Activated CD4-positive, alpha-beta T cell treated with anti-CD3 and anti-CD28 coated beads for 4 hours (primary cell): Measurements from ENCODE around the gene CBFA2T3.

ENCODE experiments used
- DNase-seq, 2 donors: peaks; one replicate each; pipeline ENCODE4 v3.0.0-alpha.2; 2020

Gene CBFA2T3

DNA sequence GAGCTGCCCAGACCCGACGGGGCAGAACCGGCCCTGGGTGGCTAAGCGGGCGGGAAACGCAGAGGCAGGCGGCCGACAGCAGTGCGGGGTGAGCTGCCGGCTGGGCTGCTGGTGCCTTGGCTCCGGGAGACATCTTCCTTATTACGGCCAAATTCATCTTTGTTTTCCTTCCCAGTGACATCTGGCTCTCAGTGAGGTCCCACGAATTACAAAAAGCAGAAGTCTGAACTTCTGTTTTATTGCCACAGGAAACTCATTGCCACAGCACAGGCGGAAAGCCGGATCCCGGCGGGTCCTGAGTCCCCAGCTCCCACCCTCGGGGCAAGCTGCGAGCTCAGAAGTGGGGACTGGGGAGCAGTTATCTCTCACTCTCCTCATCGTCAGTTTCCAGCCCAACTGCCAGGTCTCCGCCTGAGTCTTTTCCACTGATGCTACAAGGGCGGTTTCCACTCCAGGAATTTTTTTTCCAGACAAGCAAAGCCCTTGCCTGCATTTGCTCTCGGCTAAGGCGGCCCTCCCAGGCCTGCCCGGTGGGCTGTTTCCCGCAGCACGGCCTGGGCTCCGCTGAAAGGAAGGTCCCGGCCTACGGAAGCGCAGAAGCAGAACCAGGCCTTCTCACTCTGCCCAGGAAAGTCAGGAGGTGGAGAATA lies 40.3 kb downstream of the CBFA2T3 start:
- no peak for DNase-seq

DNA sequence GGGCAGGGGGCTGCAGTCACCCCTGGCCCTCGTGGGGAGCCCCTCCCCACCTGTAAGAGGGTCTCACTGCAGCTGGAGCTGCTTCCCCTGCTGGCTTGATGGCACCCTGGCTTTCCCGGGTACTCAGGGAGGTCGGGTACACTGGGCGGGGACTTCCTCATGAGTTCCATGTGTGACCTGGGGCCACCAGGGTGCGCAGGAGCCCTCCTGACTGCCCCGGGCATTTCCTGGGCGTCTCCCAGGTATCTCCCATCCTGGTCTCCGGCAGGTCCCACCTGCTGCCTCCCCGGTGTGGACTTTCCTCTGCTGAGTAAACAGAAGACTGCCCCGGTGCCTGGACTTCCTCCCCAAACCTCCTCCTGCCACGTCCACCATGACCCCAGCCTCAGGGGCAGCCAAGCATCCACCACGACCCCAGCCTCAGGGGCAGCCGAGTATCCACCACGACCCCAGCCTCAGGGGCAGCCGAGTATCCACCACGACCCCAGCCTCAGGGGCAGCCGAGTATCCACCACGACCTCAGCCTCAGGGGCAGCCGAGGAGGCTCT lies 40.9 kb downstream of the CBFA2T3 start:
- peak in 1 of 2 donors; percentile 14 for DNase-seq

DNA sequence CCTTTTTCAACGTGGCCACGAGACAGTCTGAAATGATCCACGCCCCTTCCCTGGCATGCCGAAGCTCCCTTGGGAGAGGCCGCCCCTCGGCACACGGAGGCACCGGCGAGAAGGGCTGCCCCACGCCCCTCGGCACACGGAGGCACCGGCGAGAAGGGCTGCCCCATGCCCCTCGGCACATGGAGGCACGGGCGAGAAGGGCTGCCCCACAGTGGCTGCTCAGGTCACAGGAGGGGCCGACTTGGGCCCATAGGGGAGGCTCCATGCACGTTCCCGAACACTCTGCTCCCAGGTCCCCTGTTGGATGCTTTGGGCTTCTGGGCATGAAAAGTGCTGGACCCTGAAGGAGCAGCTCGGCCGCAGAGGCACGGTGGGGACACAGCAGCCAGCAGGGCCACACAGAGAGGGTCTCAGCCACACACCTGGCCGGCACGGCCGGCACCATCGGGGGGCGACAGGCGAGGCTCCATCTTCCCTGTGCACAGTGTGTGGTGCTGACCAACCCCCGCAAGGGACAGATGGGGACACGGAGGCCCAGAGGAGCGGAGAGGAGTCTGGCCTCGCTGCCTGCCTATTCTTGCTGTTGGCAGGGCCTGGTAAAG lies 42.8 kb downstream of the CBFA2T3 start:
- no peak for DNase-seq

DNA sequence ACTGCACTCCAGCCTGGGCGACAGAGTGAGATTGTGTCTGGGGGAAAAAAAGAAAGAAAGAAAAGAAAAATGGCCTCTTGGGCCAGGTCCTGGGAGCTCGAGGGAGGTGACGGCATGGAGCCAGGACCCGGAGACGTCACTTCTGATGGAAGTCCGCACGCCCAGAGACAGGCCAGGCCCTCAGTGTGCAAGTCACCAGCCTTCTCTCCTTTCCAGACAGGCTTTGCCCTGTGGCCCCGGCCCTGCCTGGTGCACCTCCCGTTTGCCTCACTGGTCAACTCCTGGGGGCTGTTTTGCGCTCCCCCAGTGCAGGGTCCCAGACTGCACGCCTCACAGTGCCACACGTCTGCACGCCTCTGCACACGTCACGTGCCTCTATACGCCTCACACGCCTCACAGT lies 44.1 kb downstream of the CBFA2T3 start:
- no peak for DNase-seq

DNA sequence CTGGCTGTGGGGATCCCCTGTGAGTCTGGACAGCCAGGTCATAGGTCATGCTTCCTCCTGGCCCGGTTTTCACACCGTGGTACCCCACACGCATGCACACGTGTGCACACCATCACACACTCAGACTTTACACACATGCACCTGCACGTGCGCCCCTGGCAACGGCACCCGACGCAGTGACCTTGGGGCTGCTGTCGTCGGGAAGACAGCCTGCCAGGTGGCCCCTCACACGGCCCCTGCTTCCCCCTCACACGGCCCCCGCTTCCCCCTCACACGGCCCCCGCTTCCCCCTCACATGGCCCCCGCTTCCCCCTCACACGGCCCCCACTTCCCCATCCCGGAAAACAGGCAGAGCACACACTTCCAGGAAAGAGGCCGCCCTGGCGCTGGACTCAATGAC lies 45.1 kb downstream of the CBFA2T3 start:
- DNase-seq: no peak

DNA sequence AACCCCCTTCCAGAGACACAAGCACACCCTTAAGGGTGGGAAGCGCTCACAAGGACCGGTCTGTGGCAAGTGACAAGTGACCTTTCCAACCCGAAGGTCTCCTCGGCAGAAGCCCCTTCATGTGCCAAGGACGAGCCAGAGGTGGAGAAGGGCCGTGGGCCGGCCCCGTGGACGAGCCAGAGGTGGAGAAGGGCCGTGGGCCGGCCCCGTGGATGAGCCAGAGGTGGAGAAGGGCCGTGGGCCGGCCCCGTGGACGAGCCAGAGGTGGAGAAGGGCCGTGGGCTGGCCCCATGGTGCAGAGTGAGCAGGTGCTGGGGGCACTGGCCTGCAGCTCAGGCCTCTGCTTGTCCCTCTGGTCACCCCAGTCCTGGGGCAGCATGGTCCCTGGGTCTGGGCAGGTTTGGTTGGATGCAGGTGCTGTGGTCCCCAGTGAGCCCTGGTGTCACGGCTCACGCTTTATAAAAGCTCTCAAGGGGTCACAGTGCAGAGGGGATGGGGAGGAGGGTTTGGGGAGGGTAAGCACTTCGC lies 45.6 kb downstream of the CBFA2T3 start:
- no peak for DNase-seq

DNA sequence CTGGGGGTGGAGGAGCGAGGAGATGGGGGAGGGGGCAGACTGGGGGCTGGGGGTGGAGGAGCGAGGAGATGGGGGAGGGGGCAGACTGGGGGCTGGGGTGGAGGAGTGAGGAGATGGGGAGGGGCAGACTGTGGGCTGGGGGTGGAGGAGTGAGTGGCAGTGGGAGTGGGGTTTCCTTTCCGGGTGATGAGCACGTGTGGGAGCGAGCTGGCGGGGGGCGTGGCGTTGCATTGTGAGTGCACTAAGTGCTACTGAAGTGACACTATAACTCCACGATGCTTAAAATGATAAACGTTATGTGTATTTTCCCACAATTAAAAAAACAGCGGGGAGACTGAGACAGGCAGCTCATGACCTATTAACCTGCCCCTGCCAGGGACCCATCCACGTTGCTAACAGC lies 46.3 kb downstream of the CBFA2T3 start:
- DNase-seq: no peak

DNA sequence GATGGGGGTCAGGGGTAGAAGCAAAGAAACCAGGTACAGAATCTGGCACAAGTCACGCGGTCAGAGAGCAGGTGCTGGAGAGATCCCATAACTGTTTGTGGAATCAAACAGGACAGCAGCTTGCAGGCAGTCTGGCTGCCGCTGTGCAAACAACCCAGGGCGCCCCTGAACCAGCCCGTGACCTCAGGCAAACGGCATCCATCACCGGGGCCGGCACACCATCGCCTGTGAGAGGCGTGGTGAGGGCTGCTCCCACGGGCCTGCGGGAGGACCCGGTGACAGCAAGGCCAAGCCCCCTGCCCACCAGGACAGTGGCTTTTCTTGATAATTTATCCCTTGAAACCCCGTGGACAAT lies 47.9 kb downstream of the CBFA2T3 start:
- no peak for DNase-seq

DNA sequence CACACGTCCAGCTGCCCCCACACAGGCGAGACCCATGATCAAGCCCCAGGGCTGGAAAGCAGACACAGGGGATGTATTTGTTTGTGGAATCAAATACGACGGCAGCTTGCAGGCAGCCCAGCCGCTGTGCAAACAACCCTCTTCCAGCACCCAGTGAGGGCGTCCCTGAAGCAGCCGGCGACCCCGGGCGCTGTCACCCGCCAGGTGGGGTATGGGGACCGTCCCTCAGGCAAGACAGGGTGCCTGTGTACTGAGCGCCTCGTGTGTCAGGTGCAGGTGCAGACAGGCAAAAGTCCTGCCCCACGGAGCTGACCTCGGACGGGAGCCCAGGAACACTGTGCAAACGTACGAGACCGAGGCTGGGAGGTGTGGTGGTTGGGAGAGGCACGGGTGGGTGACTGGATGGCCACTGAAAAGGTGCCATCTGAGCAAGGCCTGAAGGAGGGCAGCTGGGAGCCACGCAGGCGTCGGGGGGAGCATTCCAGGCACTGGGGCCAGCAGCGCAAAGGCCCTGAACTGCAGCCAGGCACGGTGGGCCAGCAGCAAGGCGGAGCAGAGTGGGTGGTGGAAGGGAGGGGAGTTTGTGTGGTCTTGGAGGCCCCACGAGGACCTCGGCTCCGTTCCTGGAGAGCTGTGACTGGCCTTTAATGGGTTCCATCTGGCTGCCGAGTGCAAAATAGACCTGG lies 48.5 kb downstream of the CBFA2T3 start:
- no peak for DNase-seq

DNA sequence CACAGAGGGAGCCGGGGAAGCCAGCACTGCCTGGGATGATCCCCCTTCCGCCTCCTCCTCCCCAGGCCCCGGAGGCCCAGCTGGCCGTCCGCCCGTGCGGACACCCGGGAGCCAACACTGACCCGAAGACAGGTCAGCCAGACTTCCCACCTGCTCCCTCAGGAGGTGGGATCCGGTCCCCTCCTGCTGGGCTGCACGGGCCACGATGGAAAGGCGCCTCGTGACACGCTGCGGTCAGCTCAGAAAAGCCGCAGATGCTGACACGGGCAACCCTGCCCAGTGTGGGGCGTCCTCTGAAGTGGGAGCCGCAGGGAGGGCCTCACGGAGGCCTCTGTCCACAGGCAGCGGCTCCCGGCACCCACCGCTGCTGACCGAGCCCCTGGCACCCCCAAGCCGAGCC lies 49.3 kb downstream of the CBFA2T3 start:
- DNase-seq: no peak

DNA sequence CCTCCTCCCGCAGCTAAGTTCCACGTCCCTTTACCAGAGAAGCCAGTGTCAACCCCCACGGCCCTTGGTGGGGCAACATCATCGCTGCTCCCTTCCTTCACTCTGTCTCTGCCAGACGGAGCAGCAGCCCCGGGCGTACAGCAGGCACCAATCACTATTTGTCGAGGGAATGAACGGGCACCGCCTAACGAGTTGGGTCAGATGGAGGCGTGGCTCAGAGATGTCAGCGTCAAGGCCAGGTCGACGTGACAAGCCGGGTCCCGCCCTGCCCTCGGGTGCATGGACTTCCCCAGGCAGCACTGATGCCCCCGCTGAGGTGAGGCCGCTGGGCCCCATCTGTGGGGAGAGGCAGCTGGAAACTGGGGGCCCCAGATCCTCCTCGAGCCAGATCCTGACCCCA lies 50.0 kb downstream of the CBFA2T3 start:
- no peak for DNase-seq

DNA sequence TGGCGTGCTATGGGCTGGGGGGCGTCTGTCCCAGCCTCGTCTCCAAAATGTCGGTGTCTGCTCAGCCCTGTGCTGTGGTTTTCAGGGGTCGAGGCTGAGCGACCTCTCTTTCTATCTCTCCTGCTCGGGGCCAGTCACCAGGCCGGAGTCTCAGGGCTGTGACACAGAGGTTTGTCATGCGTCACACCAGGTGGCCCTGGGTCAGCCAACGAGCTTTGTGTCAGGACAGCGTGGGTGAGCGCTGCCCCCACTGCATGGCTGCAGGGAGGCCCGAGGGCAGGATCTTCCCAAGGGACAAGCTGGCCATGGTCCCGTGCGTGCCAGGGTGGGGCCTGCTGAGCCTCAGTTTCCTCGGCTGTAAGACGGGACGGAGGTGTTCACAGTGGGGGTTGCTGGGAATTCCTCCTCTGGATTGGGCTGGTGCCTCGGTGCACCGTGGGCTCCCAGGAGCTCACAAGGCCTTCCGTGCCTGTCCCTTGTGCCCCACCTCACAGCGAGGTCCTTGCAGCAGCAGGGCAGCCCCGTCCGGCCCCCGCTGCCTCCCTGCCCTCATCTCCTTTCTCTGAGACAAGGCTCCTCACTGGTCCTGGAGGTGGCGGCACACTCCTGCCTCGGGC lies 50.5 kb downstream of the CBFA2T3 start:
- DNase-seq: no peak

DNA sequence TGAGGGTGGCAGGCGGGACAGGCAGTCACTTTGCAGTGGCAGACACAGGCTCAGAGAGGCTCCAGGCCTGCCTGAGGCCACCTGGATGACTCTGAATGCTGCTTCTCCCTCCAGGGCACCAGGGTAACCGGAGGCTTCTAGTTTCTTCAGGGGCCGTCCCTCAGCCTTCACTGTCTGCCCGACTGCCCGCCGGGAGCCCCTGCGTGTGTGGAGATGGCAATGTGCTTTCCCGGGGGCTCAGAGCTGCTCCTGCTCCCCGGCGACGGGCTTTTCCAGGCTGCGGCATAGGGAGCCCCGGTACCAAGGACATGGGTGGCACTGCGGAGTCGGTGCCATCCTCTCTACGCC lies 51.5 kb downstream of the CBFA2T3 start:
- DNase-seq: no peak

DNA sequence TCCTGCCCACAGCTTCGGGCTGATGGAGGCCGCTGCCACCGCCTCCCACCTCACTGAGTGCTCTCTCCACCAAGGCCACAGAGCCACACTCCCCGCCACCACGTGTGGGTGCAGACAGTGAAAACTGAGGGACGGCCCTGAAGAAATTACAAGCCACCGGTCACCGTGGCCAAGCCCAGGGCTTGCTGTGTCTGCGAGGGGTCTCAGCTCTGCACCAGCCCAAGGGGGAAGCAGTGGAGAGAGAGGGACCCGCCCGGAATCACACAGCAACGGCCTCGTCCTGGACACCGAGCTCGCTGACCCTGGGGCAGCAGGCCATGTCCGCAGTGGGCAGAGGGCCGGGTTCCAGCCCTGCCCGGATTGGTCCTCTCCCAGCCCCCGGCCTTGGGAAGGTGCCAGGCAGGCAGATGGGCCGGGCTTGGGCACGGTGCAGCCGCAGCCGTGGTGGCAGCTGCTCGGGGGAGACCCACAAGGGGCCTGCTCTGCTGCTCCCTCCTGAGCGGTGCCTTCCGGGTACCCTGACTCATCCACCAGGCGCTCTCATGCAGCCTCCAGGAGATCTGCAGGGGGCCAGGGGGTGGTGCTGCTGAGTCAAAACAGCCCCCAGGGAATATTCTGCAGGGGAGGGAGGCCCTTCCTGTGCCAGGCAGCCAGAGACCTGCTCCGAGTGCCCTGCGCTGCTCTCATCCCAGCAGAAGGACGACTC lies 52.0 kb downstream of the CBFA2T3 start:
- peak in 1 of 2 donors; percentile 29 for DNase-seq

DNA sequence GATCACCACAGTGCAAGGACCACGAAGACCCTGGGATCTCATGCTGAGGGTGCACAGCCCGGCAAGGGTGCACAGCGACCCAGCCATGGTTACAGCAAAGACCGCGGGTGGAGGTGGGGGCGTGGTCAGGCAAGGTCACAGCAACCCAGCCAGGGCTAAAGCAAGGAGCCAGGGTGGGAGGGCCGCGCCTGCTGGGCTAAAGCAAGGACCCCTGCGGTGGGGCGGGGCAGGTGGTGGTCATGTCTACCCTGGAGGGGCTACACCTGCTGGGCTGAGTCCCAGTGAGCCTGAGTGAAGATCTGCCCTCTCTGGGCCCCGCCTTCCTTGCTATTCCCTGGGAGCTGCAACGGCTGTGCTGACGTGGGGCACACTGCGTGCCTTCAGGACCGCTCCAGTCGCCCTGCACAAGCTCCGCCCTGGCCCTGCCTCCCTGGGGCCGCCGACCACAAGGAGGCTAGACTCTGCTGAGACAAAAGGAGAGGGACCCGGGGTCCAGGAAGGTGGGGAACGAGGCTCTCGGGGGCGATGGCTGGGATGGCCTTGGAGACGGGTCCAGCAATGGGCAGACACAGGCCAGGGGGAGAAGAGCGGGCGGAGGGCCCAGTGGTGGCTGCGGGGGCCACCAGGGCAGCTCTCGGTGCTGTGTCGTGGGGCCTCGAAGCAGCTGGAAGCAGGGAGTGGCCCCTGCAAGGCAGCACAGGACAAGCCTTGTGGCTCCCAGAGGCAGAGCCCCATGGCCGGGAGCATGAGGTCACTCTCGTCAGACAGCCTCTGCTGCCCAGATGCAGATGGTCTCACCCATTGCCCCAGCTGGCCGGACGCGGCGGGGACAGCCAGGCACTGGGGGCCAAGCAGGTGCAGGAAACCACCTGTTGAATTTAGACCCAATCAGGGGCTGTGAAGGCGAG lies 52.8 kb downstream of the CBFA2T3 start:
- DNase-seq: no peak

DNA sequence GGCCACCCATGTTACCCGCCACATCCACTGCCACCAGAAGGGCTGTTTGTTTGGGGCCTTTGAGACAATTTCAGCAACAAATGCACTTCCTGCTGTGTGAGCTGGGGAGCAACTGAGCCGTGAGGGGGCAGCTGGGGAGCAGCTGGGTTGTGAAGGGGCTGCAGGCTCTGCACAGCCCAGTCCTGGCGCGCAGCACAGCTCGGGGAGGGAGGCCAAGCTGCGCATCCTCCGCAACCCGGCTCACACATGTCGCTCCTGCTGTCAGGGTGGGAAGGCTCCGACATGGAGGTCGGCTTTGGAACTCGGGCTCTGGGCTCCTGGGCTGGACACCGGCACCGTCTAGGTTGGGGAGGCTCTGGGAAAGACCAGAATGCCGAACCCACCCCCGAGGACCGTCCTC lies 53.6 kb downstream of the CBFA2T3 start:
- DNase-seq: no peak

DNA sequence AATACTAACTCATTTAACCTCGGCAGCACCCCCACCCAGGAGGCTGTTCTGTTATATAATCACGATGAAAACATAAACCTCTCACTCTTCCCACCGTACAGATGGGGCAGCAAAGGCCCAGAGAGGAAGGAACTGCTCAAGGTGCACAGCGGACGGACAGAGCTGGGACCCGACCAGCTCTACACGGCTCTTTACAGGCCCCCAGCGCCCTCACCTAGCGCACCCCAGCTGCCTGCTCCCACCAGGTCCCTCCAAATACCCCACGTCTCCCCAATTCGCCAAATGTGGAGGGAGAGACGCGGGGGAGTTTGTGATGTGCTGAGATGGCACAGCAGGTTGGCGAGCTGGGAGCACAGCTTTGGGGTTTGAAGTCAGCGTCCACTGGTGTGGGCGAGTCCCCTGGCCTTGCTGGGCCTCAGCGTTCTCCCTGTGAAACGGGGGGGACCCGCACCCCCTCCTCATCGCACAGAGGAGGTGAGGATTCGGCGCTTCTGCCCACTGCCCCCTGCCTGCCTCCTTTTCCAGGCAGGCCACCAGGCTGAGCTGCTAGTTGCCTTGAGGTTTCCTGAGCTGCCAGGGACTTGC lies 54.1 kb downstream of the CBFA2T3 start:
- DNase-seq: no peak

DNA sequence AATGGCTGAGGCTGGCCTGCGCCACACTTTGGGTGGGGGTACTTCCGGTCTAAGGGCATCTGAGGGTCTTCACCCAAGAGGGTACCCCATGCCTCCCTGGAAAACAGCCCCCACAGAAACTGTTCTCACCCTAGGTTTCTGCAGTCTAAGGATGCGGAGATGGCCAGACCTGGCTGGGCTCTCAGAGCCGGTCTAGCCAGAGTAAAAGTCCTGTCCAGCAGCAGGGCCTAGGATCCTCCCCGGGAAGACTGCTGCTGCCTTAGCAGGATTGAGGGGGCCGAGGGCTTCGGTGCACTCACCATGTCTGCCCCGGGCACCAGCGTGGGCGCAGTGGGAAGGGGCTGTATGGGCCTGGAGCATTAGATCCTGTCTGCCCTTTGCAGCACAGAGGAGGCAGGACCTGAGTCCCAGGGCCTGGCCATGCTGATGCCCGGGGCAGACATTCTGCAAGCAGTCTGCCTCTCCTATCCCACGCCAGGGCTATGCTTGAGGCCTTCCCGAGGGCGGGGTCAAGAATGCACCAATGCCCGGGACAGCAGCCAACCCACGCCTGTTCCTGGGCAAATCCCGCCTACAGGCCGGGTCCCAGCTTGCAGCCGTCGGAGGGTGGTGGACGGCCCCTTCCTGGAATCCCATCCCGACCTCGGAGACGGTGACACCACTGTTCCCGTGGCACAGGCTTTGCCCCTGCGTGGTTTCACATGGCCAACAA lies 54.7 kb downstream of the CBFA2T3 start:
- no peak for DNase-seq

DNA sequence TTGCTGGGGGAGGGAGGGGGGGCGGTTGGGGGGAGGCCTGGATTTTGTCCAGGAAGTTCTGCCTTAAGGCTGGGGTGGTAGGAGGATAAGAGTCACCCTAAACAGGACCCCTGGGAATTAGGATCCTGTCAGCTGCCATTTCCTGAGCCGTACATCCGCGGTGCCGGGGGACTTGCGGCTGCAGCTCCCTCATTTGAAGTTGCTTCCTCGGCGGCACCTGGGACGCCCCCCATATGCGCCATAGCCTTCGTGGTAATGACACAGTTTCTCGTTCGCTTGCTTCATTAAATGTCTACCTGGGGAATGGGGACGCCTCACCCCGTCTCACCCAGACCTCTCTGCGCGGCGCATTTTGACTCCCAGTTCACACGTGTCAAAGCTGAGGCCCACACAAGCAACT lies 55.4 kb downstream of the CBFA2T3 start:
- no peak for DNase-seq

DNA sequence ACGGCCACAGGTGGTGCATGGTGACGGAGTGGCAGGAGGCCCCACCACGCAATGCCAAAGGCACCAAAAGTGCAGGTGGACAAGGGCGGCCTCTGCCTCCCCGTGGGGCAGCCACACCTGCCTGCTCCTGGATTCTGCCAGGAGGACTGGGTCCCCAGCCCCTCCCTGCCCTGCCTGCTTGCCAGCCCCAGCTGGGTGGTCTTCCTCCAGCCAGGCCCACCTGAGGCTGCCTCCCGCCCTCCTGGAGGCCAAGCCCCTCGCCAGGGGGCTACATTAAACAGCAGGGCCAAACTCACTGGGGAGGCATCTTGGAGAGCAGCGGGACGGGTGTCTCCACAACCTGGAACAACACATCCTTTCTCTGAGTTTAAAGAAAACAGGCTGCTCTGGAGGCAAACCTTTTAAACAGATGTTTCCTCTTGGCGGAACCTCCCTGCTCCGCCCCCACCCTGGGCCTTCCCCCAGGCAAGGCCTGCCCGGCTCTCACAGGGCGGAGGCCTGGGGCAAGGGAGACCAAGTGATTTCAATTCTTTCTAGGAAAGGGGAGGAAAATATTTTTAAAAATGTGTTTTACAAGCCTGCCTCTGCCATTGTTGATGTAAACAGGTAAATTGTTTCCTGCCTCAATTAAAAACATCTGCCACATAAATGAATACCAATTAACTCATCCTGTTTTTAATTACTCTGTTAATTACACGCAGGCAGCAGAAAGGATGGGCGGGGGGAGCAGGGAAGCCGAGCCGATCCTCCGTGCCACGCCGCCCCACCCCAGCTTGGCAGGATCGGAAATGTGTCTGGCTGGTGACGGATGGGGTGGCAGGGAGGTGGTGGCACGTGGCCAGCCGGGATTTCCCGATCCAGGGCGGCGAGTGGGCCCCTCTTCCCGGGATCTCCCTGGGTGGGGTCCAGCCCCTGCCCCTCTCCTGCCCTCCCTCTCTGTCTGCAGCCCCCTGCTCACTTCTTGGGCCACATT lies 56.1 kb downstream of the CBFA2T3 start:
- DNase-seq: peak in 1 of 2 donors; percentile 14
